ENCODE data around the gene FOXP1. TPM values are rescaled to one million over a fixed set of nuclear protein-coding genes. Genes with fewer than 3 reads are reported as not detected.

Gene FOXP1
- total and polyA plus RNA-seq, 2 of the 8 experiments (the other 6 are each of a cell fraction or from before 2014, with no cell fraction given): 13.9 to 25.4 TPM

DNA sequence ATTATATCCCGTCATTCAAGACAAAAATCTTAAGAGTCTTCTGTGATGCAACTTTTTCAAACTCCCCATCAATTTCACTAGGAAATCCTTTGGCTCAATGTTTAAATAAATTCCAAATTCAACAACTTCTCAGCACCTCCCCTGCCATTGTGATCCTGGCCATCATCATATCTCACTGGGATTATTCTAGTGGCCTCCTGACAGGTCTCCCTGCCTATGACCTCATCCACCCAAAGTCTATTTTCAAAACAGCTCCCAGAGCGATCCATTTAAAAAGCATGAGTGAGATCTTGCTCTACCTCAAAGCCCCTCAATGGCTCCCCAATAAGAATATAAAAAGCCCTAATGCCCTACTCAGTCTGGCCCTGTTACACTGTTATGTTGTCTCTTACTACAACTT, 293.2 kb downstream of the FOXP1 start:
- no peak overlapping the region for H4K91ac ChIP-seq (replicated peaks; ENCODE audit: insufficient read length, low read length)
- H2BK120ac ChIP-seq (replicated peaks; ENCODE audit: low read depth, low read length): no peak overlapping the region
- H2AFZ ChIP-seq (ENCODE audit: low read length): no peak overlapping the region
- POLR2A ChIA-PET (ENCODE audit: partially characterized antibody): interaction anchor here (0.6 kb wide), 2 partner anchors 8 to 36 kb away, joined by 3 read pairs; no protein-coding TSS in a partner anchor
- peaks cover 0 to 3% (median 0%) of the 10 kb centered on the region in 4 experiments; a peak in 2 of 8 replicates for H3K36me3 ChIP-seq (ENCODE audit: control insufficient read depth in 2 of 4, insufficient read depth in 4 of 4, low read length in 3 of 4)
- peaks cover 0 to 44% of the 10 kb centered on the region in 2 experiments; a peak in 2 of 4 replicates for H3K79me2 ChIP-seq (ENCODE audit: control insufficient read depth in 1 of 2, insufficient read depth in 2 of 2, low read length in 2 of 2)
- no peak overlapping the region for H3K23ac ChIP-seq (ENCODE audit: insufficient read length)
- no peaks in the 10 kb centered on the region for H4K20me1 ChIP-seq (replicated peaks in 1 of 2; ENCODE audit: control insufficient read depth in 1 of 2, insufficient read depth in 2 of 2, low read length in 2 of 2)
- DNase-seq (ENCODE audit: low read depth in 1 of 2, low spot score in 2 of 2): no peak
- no peaks in the 10 kb centered on the region for H3K27me3 ChIP-seq (replicated peaks in 1 of 4; ENCODE audit: control insufficient read depth in 3 of 4, extremely low read depth in 1 of 4, insufficient read depth in 3 of 4, low read length in 3 of 4)
- H3K14ac ChIP-seq (ENCODE audit: insufficient read length): no peak overlapping the region
- H3K56ac ChIP-seq (replicated peaks; ENCODE audit: insufficient read length, low read depth, low read length): no peak overlapping the region
- no peak overlapping the region for H2BK20ac ChIP-seq (ENCODE audit: low read length)
- H4K8ac ChIP-seq (ENCODE audit: extremely low read depth, insufficient read depth, low read length): no peak overlapping the region
- no peak overlapping the region for H3K4me2 ChIP-seq (ENCODE audit: insufficient read depth in 1 of 2, low read depth in 2 of 2, low read length in 2 of 2)
- no peak for FAIRE-seq
- H2BK15ac ChIP-seq (ENCODE audit: low read length): no peak overlapping the region
- WGBS, 2 experiments (ENCODE audit: extremely low coverage in 1 of 2, insufficient coverage in 1 of 2, insufficient read length in 1 of 2, insufficient replicate concordance in 2 of 2, low coverage in 1 of 2, low lambda C conversion rate in 2 of 2, missing lambda C conversion rate in 1 of 2): 93% methylated on average over 2 of the region's 2 CpGs; no CpG with 5 or more reads in 1 of the 2 experiments
- H3K4me3 ChIP-seq (ENCODE audit: extremely low read depth in 1 of 4, insufficient read depth in 2 of 4, low read depth in 3 of 4, low read length in 4 of 4): no peak overlapping the region
- no peak overlapping the region for H2AK5ac ChIP-seq (ENCODE audit: low read depth, low read length)
- no peak overlapping the region for H2BK5ac ChIP-seq (ENCODE audit: low read depth, low read length)
- H3K9me3 ChIP-seq (ENCODE audit: insufficient read depth in 2 of 2, low read depth in 1 of 2, low read length in 1 of 2): no peaks in the 10 kb centered on the region
- H3K9ac ChIP-seq (replicated peaks in 1 of 4; ENCODE audit: extremely low read depth in 1 of 4, low read depth in 3 of 4, low read length in 3 of 4): no peak overlapping the region
- H3K27ac ChIP-seq (ENCODE audit: low read depth, low read length): no peak overlapping the region
- no peaks in the 10 kb centered on the region for H3K23me2 ChIP-seq (ENCODE audit: low read depth, low read length)
- H4K5ac ChIP-seq (ENCODE audit: insufficient read length, low read depth, low read length): no peak overlapping the region
- no peak overlapping the region for H3K4ac ChIP-seq (replicated peaks; ENCODE audit: insufficient read length, low read depth, low read length)
- CTCF ChIA-PET (ENCODE audit: partially characterized antibody): no interaction called here
- no peak overlapping the region for H2BK12ac ChIP-seq (ENCODE audit: low read depth, low read length)
- peaks cover 0 to 5% (median 0%) of the 10 kb centered on the region in 4 experiments; a peak in 1 of 7 replicates for H3K4me1 ChIP-seq (replicated peaks in 1 of 4; ENCODE audit: control insufficient read depth in 3 of 4, insufficient read depth in 4 of 4, low read length in 3 of 4)
- no peak overlapping the region for H3K18ac ChIP-seq (ENCODE audit: extremely low read depth, low read length)
- no peaks in the 10 kb centered on the region for H3K79me1 ChIP-seq (ENCODE audit: low read depth, low read length)
- no peak for TF ChIP-seq SIX5 (IDR thresholded peaks at IDR 0.05; ENCODE audit: low read depth, low read length)
- TF ChIP-seq ZNF274 (IDR thresholded peaks at IDR 0.05; ENCODE audit: borderline replicate concordance, extremely low read depth, low read length): no peak
- TF ChIP-seq NANOG (IDR thresholded peaks at IDR 0.05; ENCODE audit: insufficient read depth, low read depth, low read length, poor library complexity, severe bottlenecking): no peak
- TF ChIP-seq KDM5A (IDR thresholded peaks at IDR 0.05; ENCODE audit: low read length): no peak
- no peak for TF ChIP-seq YY1 (IDR thresholded peaks at IDR 0.05; ENCODE audit: low read depth, low read length)
- TF ChIP-seq, protein P1, sequence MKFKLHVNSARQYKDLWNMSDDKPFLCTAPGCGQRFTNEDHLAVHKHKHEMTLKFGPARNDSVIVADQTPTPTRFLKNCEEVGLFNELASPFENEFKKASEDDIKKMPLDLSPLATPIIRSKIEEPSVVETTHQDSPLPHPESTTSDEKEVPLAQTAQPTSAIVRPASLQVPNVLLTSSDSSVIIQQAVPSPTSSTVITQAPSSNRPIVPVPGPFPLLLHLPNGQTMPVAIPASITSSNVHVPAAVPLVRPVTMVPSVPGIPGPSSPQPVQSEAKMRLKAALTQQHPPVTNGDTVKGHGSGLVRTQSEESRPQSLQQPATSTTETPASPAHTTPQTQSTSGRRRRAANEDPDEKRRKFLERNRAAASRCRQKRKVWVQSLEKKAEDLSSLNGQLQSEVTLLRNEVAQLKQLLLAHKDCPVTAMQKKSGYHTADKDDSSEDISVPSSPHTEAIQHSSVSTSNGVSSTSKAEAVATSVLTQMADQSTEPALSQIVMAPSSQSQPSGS (IDR thresholded peaks at IDR 0.05; ENCODE audit: low read length): no peak
- no peak for TF ChIP-seq TEAD4 (IDR thresholded peaks at IDR 0.05; ENCODE audit: low read depth, low read length)
- no peak for TF ChIP-seq SP2 (IDR thresholded peaks at IDR 0.05; ENCODE audit: low read length)
- no peak for TF ChIP-seq CEBPB (IDR thresholded peaks at IDR 0.05; ENCODE audit: low read depth, low read length)
- no peak for TF ChIP-seq RNF2 (IDR thresholded peaks at IDR 0.05; ENCODE audit: borderline replicate concordance, low read depth, low read length, missing control alignments, poor library complexity, severe bottlenecking)
- TF ChIP-seq TAF7 (optimal IDR thresholded peaks at IDR 0.05; ENCODE audit: borderline replicate concordance, low read depth, low read length): no peak
- no peak for TF ChIP-seq GTF2F1 (IDR thresholded peaks at IDR 0.05; ENCODE audit: borderline replicate concordance, low read depth, low read length)

Measured in H1 (cell line).